Mucosa of descending colon (tissue), 3 donors: ENCODE measurements around the gene DYRK1A. TPM values are rescaled to one million over a fixed set of nuclear protein-coding genes. Genes with fewer than 3 reads are reported as not detected.

Source experiments
- ATAC-seq: fragments of 200-7000 bp; cut with Tn5 transposase; one replicate; pipeline ENCODE4 v1.9.1; 2020; ENCODE audit warnings: mild to moderate bottlenecking, moderate library complexity
- DNase-seq, 3 donors: peaks; one replicate each; pipeline ENCODE4 v3.0.0-alpha.2; 2020
- H3K36me3 ChIP-seq: fragments of 200-600 bp; one replicate; pipeline ENCODE4 v1.8.0; 2021; ENCODE audit warnings: low read depth, mild to moderate bottlenecking
- H3K4me1 ChIP-seq: fragments of 200-600 bp; one replicate; pipeline ENCODE4 v1.8.0; 2021; ENCODE audit warnings: low read depth, mild to moderate bottlenecking
- H3K4me3 ChIP-seq: fragments of 200-600 bp; one replicate; pipeline ENCODE4 v1.8.0; 2021; ENCODE audit warnings: mild to moderate bottlenecking
- H3K9me3 ChIP-seq: fragments of 200-600 bp; one replicate; pipeline ENCODE4 v1.8.0; 2021; ENCODE audit warnings: mild to moderate bottlenecking
- CTCF ChIP-seq: fragments of 200-600 bp; IDR thresholded peaks from one replicate; pipeline ENCODE4 v1.8.0; 2022; ENCODE audit warnings: antibody characterized with exemption, mild to moderate bottlenecking
- intact Hi-C, 2 donors: fragments of 100-400 bp; cut with DNase I in 1 of 2; cut with micrococcal nuclease in 1 of 2; formaldehyde crosslinking; loops; one replicate each; pipeline versions ENCODE4 v1.11.0 to v1.11.1; 2022; cut with DNase I, micrococcal nuclease
- total RNA-seq, 3 donors: library from RNA; stranded (reverse); fragmentation: NEBNext Ultra II Directional in 2 of 3; extraction: Animal tissue kit (Norgen Biotek cat#: 25700) in 2 of 3; gene quantifications; one replicate each; pipeline versions ENCODE4 v1.2.1 to v1.2.4, GENCODE V29; 2021 to 2023
- donor health status: DM: no; HTN: no; CAD: no; lungs with moderate emphysema.
- donor health status: DM: no; HTN: no; CAD: no.
- donor health status: DM: no; HTN: yes; CAD: no.

The DYRK1A gene
- total RNA-seq, 3 donors from 2014 or later, result 61.2 to 76.5 (median 72.7) TPM

GRCh38 chr21:37356706-37357105 lies 9.9 kb upstream of the DYRK1A start:
- Histone ChIP-seq H3K4me3 (no peak overlapping the region), H3K36me3 (no peaks in the 10 kb centered on the region), H3K9me3 (no peaks in the 10 kb centered on the region), H3K4me1 (no peaks in the 10 kb centered on the region)
- intact Hi-C loops, result no loop called here
- TF ChIP-seq CTCF, result no peak
- DNase-seq, result no peak
- no peak for ATAC-seq

DNA sequence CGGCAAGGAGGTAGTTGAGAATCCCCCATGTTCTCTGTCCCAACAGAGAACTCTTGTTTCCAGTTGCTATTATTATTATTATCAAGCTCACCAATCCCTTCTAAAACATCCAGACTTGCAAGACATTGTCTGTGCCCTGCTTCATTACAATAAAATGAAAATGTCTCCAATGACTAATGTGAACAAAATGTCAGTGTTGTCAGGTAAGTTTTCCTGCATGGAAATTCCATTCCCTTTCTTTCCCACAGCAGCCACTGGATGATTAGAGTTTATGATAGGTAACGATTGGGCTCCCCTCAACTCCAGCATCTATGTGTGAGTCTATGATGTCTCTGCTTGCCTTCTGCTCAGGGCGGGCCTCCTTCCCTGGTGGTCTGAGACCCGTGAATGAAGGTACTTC lies 8.9 kb upstream of the DYRK1A start:
- Histone ChIP-seq H3K36me3 (no peaks in the 10 kb centered on the region), H3K4me1 (no peaks in the 10 kb centered on the region), H3K4me3 (no peak overlapping the region), H3K9me3 (no peaks in the 10 kb centered on the region)
- TF ChIP-seq CTCF, result no peak
- DNase-seq (no peak), ATAC-seq (no peak)
- intact Hi-C loops, result no loop called here

DNA sequence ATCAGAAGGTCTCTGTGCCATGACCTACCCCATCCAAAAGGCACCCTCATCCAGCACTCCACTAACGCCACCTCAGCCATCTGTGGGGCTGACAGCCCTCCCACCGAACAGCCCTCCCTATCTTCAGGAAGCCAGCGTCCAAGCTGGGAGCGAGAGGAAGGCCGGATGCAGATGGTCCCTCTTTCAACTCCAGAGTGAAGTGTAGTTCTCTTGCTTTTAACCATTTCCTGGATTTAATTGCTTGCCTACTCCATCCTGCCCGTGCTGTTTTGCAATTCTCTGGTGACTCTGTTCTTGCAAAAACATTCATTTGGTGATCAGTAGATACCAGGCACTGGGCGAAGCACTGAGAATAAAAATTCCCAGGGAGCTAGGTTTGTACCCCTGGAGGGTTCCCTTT lies 8.2 kb upstream of the DYRK1A start:
- H3K4me3 ChIP-seq, result no peak overlapping the region
- H3K4me1 ChIP-seq, result no peaks in the 10 kb centered on the region
- ATAC-seq (no peak), DNase-seq (no peak)
- H3K36me3 ChIP-seq, result no peaks in the 10 kb centered on the region
- no peaks in the 10 kb centered on the region for H3K9me3 ChIP-seq
- no peak for TF ChIP-seq CTCF
- intact Hi-C loops, result no loop called here

GRCh38 chr21:37363936-37364335 lies 2.6 kb upstream of the DYRK1A start:
- DNase-seq, result no peak
- Histone ChIP-seq H3K4me3 (no peak overlapping the region), H3K36me3 (no peaks in the 10 kb centered on the region), H3K4me1 (peaks cover 12% of the 10 kb centered on the region), H3K9me3 (no peaks in the 10 kb centered on the region)
- intact Hi-C loops, result no loop called here
- no peak for ATAC-seq
- no peak for TF ChIP-seq CTCF

DNA sequence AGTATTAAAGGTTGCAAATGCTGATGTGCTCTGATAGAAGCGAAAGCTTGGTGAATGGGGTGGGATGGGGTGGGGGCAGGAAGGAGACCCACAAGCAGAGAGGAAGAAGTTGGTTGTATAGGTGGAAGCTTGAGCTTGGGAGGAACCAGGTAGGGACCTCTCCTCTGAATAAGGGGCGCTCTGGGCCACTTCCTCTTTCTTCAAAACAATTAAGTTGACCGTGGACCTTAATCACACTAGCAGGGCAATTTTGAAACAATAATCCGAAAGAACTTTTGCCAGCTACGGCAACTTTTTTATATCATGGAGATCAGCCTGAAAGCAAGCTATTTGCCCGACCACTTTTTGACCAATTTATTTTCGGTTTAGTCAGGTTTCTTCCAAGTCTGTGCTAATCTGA lies 1.9 kb upstream of the DYRK1A start:
- intact Hi-C loops, result loop anchor here in 1 of 2 donors (5.0 kb wide), 1 partner anchor 97 kb away; the partner anchor contains the start of gene VPS26C

More for the DNA sequence above, 1.9 kb upstream of the DYRK1A start:
- TF ChIP-seq CTCF, result no peak
- H3K9me3 ChIP-seq, result no peaks in the 10 kb centered on the region
- H3K4me3 ChIP-seq, result no peak overlapping the region
- H3K36me3 ChIP-seq, result no peaks in the 10 kb centered on the region
- no peak for ATAC-seq
- peaks cover 17% of the 10 kb centered on the region for H3K4me1 ChIP-seq
- DNase-seq, result peak in 1 of 3 donors; percentile 17
